ENCODE measurements around the gene P2RX1.

The P2RX1 gene

GRCh38 chr17:3892095-3892998, 23.9 kb downstream of the P2RX1 start:
- ATAC-seq, result peak; percentile 22
- TF ChIP-seq ARNTL (CRISPR knock-in tag; IDR thresholded peaks at IDR 0.05; ENCODE audit: borderline replicate concordance, low read depth) (peak; percentile 88), ZFP3 (CRISPR knock-in tag; IDR thresholded peaks at IDR 0.05) (no peak), ZC3H10 (CRISPR knock-in tag; IDR thresholded peaks at IDR 0.05) (no peak)

- ATAC-seq, result no peak
- no peak for TF ChIP-seq PPARA (CRISPR knock-in tag; IDR thresholded peaks at IDR 0.05; ENCODE audit: borderline replicate concordance)
- TF ChIP-seq, protein P1, sequence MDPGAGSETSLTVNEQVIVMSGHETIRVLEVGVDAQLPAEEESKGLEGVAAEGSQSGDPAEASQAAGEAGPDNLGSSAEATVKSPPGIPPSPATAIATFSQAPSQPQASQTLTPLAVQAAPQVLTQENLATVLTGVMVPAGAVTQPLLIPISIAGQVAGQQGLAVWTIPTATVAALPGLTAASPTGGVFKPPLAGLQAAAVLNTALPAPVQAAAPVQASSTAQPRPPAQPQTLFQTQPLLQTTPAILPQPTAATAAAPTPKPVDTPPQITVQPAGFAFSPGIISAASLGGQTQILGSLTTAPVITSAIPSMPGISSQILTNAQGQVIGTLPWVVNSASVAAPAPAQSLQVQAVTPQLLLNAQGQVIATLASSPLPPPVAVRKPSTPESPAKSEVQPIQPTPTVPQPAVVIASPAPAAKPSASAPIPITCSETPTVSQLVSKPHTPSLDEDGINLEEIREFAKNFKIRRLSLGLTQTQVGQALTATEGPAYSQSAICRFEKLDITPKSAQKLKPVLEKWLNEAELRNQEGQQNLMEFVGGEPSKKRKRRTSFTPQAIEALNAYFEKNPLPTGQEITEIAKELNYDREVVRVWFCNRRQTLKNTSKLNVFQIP (CRISPR knock-in tag; IDR thresholded peaks at IDR 0.05; ENCODE audit: borderline replicate concordance, low read depth), result no peak
- no peak for TF ChIP-seq GLIS3 (CRISPR knock-in tag; IDR thresholded peaks at IDR 0.05)
These were observed 24.6 kb downstream of the P2RX1 start for GRCh38 chr17:3891626-3892094.

- TF ChIP-seq ARNTL (CRISPR knock-in tag; IDR thresholded peaks at IDR 0.05; ENCODE audit: borderline replicate concordance, low read depth) (no peak), OSR1 (CRISPR knock-in tag; IDR thresholded peaks at IDR 0.05) (no peak), ZNF70 (CRISPR knock-in tag; IDR thresholded peaks at IDR 0.05) (no peak), RARB (CRISPR knock-in tag; IDR thresholded peaks at IDR 0.05) (no peak), BACH2 (CRISPR knock-in tag; IDR thresholded peaks at IDR 0.05; ENCODE audit: borderline replicate concordance) (no peak), SNAI2 (CRISPR knock-in tag; IDR thresholded peaks at IDR 0.05) (no peak), ZFP3 (CRISPR knock-in tag; IDR thresholded peaks at IDR 0.05) (no peak), ZFP30 (CRISPR knock-in tag; IDR thresholded peaks at IDR 0.05) (no peak), GLIS3 (CRISPR knock-in tag; IDR thresholded peaks at IDR 0.05) (no peak), CSDC2 (CRISPR knock-in tag; IDR thresholded peaks at IDR 0.05) (no peak)
- TF ChIP-seq, protein P1 (CRISPR knock-in tag; IDR thresholded peaks at IDR 0.05; ENCODE audit: borderline replicate concordance, low read depth), result no peak
- TF ChIP-seq, protein P2, sequence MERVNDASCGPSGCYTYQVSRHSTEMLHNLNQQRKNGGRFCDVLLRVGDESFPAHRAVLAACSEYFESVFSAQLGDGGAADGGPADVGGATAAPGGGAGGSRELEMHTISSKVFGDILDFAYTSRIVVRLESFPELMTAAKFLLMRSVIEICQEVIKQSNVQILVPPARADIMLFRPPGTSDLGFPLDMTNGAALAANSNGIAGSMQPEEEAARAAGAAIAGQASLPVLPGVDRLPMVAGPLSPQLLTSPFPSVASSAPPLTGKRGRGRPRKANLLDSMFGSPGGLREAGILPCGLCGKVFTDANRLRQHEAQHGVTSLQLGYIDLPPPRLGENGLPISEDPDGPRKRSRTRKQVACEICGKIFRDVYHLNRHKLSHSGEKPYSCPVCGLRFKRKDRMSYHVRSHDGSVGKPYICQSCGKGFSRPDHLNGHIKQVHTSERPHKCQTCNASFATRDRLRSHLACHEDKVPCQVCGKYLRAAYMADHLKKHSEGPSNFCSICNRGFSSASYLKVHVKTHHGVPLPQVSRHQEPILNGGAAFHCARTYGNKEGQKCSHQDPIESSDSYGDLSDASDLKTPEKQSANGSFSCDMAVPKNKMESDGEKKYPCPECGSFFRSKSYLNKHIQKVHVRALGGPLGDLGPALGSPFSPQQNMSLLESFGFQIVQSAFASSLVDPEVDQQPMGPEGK (CRISPR knock-in tag; IDR thresholded peaks at IDR 0.05; ENCODE audit: borderline replicate concordance), result no peak
- no peak for ATAC-seq
These were observed 25.4 kb downstream of the P2RX1 start for GRCh38 chr17:3890878-3891219.

DNA sequence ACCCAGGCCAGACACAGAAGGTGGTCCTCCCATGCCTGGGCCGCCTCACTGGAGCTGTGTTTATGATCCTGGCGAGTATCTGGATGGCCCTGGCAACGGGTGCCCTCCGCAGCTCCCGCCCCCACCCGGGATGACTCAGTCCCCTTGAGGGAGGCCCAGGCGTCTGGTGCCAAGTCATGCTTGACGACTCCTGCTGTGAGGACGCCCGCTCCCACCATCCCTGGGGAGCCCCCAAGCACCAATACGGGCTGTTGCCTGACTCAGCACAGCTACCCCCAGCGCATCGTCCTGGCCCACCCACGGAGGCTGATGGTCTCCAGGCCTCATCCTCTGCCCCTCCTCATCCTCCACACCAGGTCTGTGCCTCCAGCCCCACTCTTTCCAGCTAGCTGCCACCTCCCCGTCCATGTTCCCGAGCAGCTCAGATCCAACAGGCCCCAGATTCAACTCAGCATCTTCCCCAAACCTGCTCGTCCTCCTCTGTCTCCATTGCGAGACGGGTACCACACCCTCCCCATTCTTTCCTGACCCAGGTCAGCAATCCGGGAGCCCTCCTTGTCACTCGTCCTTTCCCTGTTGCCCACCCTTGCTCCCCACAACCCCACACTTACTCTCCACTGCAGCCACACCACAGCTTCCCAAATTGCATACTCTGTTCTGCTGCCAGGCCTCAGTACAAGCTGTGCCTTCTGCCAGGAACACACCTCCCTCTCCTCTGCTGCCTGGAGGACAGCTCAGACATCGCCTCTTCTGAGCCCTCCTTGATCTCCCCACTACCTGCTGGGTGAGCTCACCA, 26.0 kb downstream of the P2RX1 start:
- TF ChIP-seq, protein P2 (CRISPR knock-in tag; IDR thresholded peaks at IDR 0.05; ENCODE audit: borderline replicate concordance), result 0 out of 2 replicates have a peak, but pooled peaks have one; percentile 23
- TF ChIP-seq ZFP3 (CRISPR knock-in tag; IDR thresholded peaks at IDR 0.05), result no peak
- ATAC-seq, result peak; percentile 71

GRCh38 chr17:3889325-3890012, 26.8 kb downstream of the P2RX1 start:
- no peak for ATAC-seq
- TF ChIP-seq ISL1 (CRISPR knock-in tag; IDR thresholded peaks at IDR 0.05), result no peak
- no peak for TF ChIP-seq ZNF565 (CRISPR knock-in tag; conservative IDR thresholded peaks at IDR 0.05; ENCODE audit: low read depth)
- TF ChIP-seq ZFP30 (CRISPR knock-in tag; IDR thresholded peaks at IDR 0.05), result no peak
- TF ChIP-seq TSHZ2 (CRISPR knock-in tag; IDR thresholded peaks at IDR 0.05), result no peak
- TF ChIP-seq PPARA (CRISPR knock-in tag; IDR thresholded peaks at IDR 0.05; ENCODE audit: borderline replicate concordance), result no peak
- TF ChIP-seq CSRNP3 (CRISPR knock-in tag; IDR thresholded peaks at IDR 0.05), result no peak
- TF ChIP-seq TOX (CRISPR knock-in tag; IDR thresholded peaks at IDR 0.05; ENCODE audit: borderline replicate concordance), result no peak
- no peak for TF ChIP-seq ESRRG (CRISPR knock-in tag; IDR thresholded peaks at IDR 0.05)

Data from SK-N-SH treated with all-trans-retinoic acid at 6 μM for 48 hours (cell line).